ENCODE measurements around the gene PTPRG. TPM values are rescaled to one million over a fixed set of nuclear protein-coding genes. Genes with fewer than 3 reads are reported as not detected.
A peak's percentile ranks its signal among the peaks of the same experiment; 100 is the strongest.

Gene PTPRG
- total and polyA plus RNA-seq, 2 experiments from 2014 or later = 24.4 to 131 TPM

DNA sequence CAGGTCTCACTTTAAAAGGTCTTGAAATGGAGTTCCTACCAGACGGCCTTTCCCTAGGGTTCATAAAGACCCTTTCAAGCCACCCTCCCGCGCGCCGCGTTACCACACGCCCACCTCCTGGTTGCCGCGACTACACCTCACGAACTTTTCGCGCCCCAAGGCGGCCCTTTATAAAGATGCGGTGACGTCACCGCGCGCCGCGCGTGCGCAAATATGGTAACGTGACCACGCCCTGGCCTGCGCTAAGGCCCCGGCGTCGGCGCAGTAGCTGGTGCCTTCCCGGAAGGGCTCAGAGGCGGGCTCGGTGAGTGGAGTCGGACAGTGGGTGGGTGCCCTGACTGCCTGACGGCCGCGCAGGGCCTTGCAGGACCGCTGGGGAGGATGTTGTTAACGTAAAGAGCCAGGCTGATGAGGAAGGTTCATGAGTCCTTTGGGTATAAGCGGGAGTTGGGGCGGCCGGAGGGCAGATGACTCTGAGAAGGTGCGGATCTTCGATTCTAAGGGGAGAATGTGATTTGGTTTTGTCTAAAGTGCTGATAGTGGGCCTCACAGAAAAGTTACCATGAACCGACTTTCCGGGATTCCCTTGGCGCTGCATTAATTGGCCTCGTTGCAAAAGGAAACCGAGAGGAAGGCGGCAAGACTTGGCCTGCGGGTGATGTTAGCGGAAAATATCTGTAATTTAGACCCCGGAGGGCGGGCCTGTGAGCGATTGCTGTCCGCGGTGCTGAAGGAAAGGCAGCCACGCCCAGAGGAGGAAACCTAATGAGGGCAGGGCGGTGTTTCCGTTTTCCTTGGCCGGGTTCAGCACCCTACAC lies 757.6 kb downstream of the PTPRG start:
- H3F3A ChIP-seq (replicated peaks; ENCODE audit: low read depth) = no peaks in the 10 kb centered on the region
- DNase-seq (ENCODE audit: low spot score) (peak; percentile 95), ATAC-seq (peak; percentile 99)
- no peaks in the 10 kb centered on the region for H3K79me2 ChIP-seq (replicated peaks; ENCODE audit: insufficient read depth)
- H3K27ac ChIP-seq (ENCODE audit: low read depth) = no peak overlapping the region
- Mint-ChIP-seq H3K27me3 (ENCODE audit: insufficient read depth, low read depth, poor library complexity) (peaks cover 10% of the 10 kb centered on the region), H3K27ac (peak overlapping the region; percentile 96), H3K36me3 (ENCODE audit: low read depth) (peaks cover 7% of the 10 kb centered on the region; the same call in 2 of the 3 replicates), H3K9me3 (peaks cover 7% of the 10 kb centered on the region; the same call in 2 of the 3 replicates), H3K4me3 (peak overlapping the region; percentile 94), H3K4me1 (peaks cover 4% of the 10 kb centered on the region; the same call in 1 of the 3 replicates)
- TF ChIP-seq, protein P1, sequence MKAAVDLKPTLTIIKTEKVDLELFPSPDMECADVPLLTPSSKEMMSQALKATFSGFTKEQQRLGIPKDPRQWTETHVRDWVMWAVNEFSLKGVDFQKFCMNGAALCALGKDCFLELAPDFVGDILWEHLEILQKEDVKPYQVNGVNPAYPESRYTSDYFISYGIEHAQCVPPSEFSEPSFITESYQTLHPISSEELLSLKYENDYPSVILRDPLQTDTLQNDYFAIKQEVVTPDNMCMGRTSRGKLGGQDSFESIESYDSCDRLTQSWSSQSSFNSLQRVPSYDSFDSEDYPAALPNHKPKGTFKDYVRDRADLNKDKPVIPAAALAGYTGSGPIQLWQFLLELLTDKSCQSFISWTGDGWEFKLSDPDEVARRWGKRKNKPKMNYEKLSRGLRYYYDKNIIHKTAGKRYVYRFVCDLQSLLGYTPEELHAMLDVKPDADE (IDR thresholded peaks at IDR 0.05) = peak; percentile 18; the same call in 1 of the 2 replicates
- no peak for TF ChIP-seq NANOG (IDR thresholded peaks at IDR 0.05; ENCODE audit: borderline replicate concordance)
- TF ChIP-seq, protein P2, sequence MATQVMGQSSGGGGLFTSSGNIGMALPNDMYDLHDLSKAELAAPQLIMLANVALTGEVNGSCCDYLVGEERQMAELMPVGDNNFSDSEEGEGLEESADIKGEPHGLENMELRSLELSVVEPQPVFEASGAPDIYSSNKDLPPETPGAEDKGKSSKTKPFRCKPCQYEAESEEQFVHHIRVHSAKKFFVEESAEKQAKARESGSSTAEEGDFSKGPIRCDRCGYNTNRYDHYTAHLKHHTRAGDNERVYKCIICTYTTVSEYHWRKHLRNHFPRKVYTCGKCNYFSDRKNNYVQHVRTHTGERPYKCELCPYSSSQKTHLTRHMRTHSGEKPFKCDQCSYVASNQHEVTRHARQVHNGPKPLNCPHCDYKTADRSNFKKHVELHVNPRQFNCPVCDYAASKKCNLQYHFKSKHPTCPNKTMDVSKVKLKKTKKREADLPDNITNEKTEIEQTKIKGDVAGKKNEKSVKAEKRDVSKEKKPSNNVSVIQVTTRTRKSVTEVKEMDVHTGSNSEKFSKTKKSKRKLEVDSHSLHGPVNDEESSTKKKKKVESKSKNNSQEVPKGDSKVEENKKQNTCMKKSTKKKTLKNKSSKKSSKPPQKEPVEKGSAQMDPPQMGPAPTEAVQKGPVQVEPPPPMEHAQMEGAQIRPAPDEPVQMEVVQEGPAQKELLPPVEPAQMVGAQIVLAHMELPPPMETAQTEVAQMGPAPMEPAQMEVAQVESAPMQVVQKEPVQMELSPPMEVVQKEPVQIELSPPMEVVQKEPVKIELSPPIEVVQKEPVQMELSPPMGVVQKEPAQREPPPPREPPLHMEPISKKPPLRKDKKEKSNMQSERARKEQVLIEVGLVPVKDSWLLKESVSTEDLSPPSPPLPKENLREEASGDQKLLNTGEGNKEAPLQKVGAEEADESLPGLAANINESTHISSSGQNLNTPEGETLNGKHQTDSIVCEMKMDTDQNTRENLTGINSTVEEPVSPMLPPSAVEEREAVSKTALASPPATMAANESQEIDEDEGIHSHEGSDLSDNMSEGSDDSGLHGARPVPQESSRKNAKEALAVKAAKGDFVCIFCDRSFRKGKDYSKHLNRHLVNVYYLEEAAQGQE (IDR thresholded peaks at IDR 0.05; ENCODE audit: unreplicated experiment) = peak; percentile 94
- no peak for TF ChIP-seq JUNB (IDR thresholded peaks at IDR 0.05; ENCODE audit: unreplicated experiment)
- peak; percentile 98 for TF ChIP-seq POLR2AphosphoS5 (IDR thresholded peaks at IDR 0.05; ENCODE audit: low read depth)
- TF ChIP-seq CREB1 (CRISPR knock-in tag; IDR thresholded peaks at IDR 0.05; ENCODE audit: low read depth) = peak; percentile 98
- no peaks in the 10 kb centered on the region for H3K27me3 ChIP-seq (ENCODE audit: insufficient read depth)
- H4K20me1 ChIP-seq (replicated peaks; ENCODE audit: insufficient read depth) = 0 out of 2 replicates have a peak, but pooled peaks cover 4% of the 10 kb centered on the region
- H3K36me3 ChIP-seq (ENCODE audit: insufficient read depth) = no peaks in the 10 kb centered on the region
- H3K4me1 ChIP-seq (ENCODE audit: insufficient read depth) = no peaks in the 10 kb centered on the region; the same call in 1 of the 2 replicates
- H2AFZ ChIP-seq = peak overlapping the region; percentile 96
- H3K4me3 ChIP-seq = peak overlapping the region; percentile 79
- peak overlapping the region; percentile 86 for H3K4me2 ChIP-seq
- H3K9me2 ChIP-seq (ENCODE audit: insufficient read depth) = no peaks in the 10 kb centered on the region

DNA sequence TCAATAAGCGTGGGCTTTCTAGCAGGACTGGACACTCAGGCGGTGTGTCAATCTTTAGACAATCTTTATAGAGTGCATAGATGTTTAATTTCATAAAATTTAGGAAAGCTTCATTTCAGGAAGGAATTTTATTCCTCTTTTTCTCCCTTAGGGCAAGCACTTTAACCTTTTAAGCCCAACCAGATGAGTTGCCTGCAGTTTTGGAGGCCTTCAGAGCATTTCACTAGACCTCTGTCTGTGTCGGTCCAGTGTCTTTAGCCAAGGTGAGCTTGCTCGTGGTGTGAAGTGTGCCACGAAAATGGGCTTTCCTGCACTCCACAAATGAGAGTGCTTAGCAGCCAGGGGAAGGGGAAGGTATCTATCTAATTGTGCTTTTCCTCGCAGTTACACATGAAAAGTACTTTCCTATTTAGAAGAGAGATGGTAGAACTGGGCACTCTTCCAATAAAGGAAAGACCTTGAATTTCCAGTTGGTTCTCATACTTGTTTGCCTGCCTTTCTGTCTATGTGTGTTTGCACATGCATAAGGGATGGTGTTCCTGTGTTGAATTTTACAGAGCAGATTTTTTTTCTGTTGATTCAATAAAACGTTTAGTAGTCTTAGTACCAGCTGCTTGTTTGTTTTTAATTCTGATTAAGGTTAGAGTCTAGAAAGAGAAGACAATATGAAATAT lies 758.3 kb downstream of the PTPRG start:
- Mint-ChIP-seq H3K27me3 (ENCODE audit: insufficient read depth, low read depth, poor library complexity) (peaks cover 10% of the 10 kb centered on the region), H3K4me3 (peak overlapping the region; percentile 94), H3K9me3 (peaks cover 7% of the 10 kb centered on the region; the same call in 2 of the 3 replicates), H3K27ac (no peak overlapping the region), H3K4me1 (peaks cover 4% of the 10 kb centered on the region; the same call in 1 of the 3 replicates), H3K36me3 (ENCODE audit: low read depth) (peaks cover 7% of the 10 kb centered on the region; the same call in 2 of the 3 replicates)
- Histone ChIP-seq H3K27me3 (ENCODE audit: insufficient read depth) (no peaks in the 10 kb centered on the region), H3F3A (replicated peaks; ENCODE audit: low read depth) (no peaks in the 10 kb centered on the region), H4K20me1 (replicated peaks; ENCODE audit: insufficient read depth) (0 out of 2 replicates have a peak, but pooled peaks cover 4% of the 10 kb centered on the region), H3K79me2 (replicated peaks; ENCODE audit: insufficient read depth) (no peaks in the 10 kb centered on the region), H2AFZ (no peak overlapping the region), H3K4me1 (ENCODE audit: insufficient read depth) (no peaks in the 10 kb centered on the region; the same call in 1 of the 2 replicates), H3K4me2 (no peak overlapping the region; the same call in 1 of the 2 replicates), H3K36me3 (ENCODE audit: insufficient read depth) (no peaks in the 10 kb centered on the region), H3K27ac (ENCODE audit: low read depth) (no peak overlapping the region), H3K4me3 (peak overlapping the region; percentile 79), H3K9me2 (ENCODE audit: insufficient read depth) (no peaks in the 10 kb centered on the region)
- ATAC-seq (no peak), DNase-seq (ENCODE audit: low spot score) (no peak)
- TF ChIP-seq ZNF114 (CRISPR knock-in tag; IDR thresholded peaks at IDR 0.05) = peak; percentile 57; the same call in 1 of the 2 replicates
- TF ChIP-seq, protein P3, sequence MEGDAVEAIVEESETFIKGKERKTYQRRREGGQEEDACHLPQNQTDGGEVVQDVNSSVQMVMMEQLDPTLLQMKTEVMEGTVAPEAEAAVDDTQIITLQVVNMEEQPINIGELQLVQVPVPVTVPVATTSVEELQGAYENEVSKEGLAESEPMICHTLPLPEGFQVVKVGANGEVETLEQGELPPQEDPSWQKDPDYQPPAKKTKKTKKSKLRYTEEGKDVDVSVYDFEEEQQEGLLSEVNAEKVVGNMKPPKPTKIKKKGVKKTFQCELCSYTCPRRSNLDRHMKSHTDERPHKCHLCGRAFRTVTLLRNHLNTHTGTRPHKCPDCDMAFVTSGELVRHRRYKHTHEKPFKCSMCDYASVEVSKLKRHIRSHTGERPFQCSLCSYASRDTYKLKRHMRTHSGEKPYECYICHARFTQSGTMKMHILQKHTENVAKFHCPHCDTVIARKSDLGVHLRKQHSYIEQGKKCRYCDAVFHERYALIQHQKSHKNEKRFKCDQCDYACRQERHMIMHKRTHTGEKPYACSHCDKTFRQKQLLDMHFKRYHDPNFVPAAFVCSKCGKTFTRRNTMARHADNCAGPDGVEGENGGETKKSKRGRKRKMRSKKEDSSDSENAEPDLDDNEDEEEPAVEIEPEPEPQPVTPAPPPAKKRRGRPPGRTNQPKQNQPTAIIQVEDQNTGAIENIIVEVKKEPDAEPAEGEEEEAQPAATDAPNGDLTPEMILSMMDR (conservative IDR thresholded peaks at IDR 0.05; ENCODE audit: low read depth in 2 of 2) = no peak

All from GM23338 (cell line).